OCI-LY7 (cell line): ENCODE measurements around the gene GLI3. TPM values are rescaled to one million over a fixed set of nuclear protein-coding genes. Genes with fewer than 3 reads are reported as not detected.

Experiments
- BruUV-seq: library from RNA; stranded (reverse); fragments of 400-500 nt; replicated peaks from 2 replicates; lab custom pipeline; 2021; lab: Mats Ljungman, UMichigan
- CTCF ChIA-PET: fragments of 300-600 bp; sonication (Branson Sonifier 250); formaldehyde crosslinking; loops from one replicate; lab custom pipeline; 2022; ENCODE audit warnings: antibody characterized with exemption; ENCODE audit not compliant: unreplicated experiment; lab: Charles Lee
- POLR2A ChIA-PET: fragments of 300-600 bp; sonication (Branson Sonifier 250); formaldehyde crosslinking; loops from one replicate; lab custom pipeline; 2022; ENCODE audit warnings: antibody characterized with exemption; lab: Charles Lee
- DNase-seq: peaks from one replicate; pipeline ENCODE4 v3.0.0-alpha.2; 2015; ENCODE audit warnings: low spot score
- H2AFZ ChIP-seq: fragments of 200-600 bp; sonication (generic), shearing (Covaris generic); 2 replicates; pipeline ENCODE4 v1.6.1; 2014; ENCODE audit warnings: mild to moderate bottlenecking, antibody characterized with exemption, low read length, moderate library complexity
- H3K27ac ChIP-seq: fragments of 200-600 bp; sonication (generic); 2 replicates; pipeline ENCODE4 v1.5.1; 2014; ENCODE audit warnings: mixed run types, low read depth, mild to moderate bottlenecking, moderate library complexity, low read length, inconsistent platforms; ENCODE audit not compliant: poor library complexity, severe bottlenecking
- H3K36me3 ChIP-seq: fragments of 200-600 bp; sonication (generic); 2 replicates; pipeline ENCODE4 v1.6.1; 2014; ENCODE audit warnings: mild to moderate bottlenecking, antibody characterized with exemption, low read length, moderate library complexity, mixed read lengths; ENCODE audit not compliant: insufficient read depth
- H3K4me1 ChIP-seq: fragments of 200-600 bp; sonication (generic); 2 replicates; pipeline ENCODE4 v1.5.1; 2014; ENCODE audit warnings: mild to moderate bottlenecking, low read length; ENCODE audit not compliant: insufficient read depth, poor library complexity, severe bottlenecking
- H3K4me2 ChIP-seq: fragments of 200-600 bp; sonication (generic); 2 replicates; pipeline ENCODE4 v1.6.1; 2014; ENCODE audit warnings: mild to moderate bottlenecking, low read length
- H3K4me3 ChIP-seq: fragments of 200-600 bp; sonication (generic); 2 replicates; pipeline ENCODE4 v1.5.1; 2014; ENCODE audit warnings: mild to moderate bottlenecking, low read depth, low read length; ENCODE audit not compliant: poor library complexity, severe bottlenecking
- H3K79me2 ChIP-seq: fragments of 200-600 bp; sonication (generic); 2 replicates; pipeline ENCODE4 v1.6.1; 2016; ENCODE audit warnings: low read depth, mild to moderate bottlenecking, low read length, moderate library complexity, mixed read lengths; ENCODE audit not compliant: insufficient read depth
- H3K9me2 ChIP-seq: fragments of 200-600 bp; sonication (generic); 2 replicates; pipeline ENCODE4 v1.6.1; 2016; ENCODE audit warnings: mild to moderate bottlenecking, low read length, mixed read lengths; ENCODE audit not compliant: insufficient read depth
- H3K9me3 ChIP-seq: fragments of 200-600 bp; sonication (generic); 2 replicates; pipeline ENCODE4 v1.6.1; 2014; ENCODE audit warnings: mild to moderate bottlenecking, mixed run types, low read length, mixed read lengths
- H4K20me1 ChIP-seq: fragments of 200-600 bp; sonication (generic); 2 replicates; pipeline ENCODE4 v1.6.1; 2014; ENCODE audit warnings: mild to moderate bottlenecking, antibody characterized with exemption, low read length, moderate library complexity, mixed read lengths; ENCODE audit not compliant: insufficient read depth
- CTCF ChIP-seq: fragments of 200-600 bp; sonication (generic); conservative IDR thresholded peaks from 2 replicates; pipeline ENCODE4 v1.5.1; 2014; ENCODE audit warnings: mild to moderate bottlenecking, antibody characterized with exemption, low read length, moderate library complexity, mixed read lengths
- EZH2phosphoT487 ChIP-seq: fragments of 200-600 bp; sonication (generic); IDR thresholded peaks from 2 replicates; pipeline ENCODE4 v1.6.1; 2018; ENCODE audit warnings: low read depth, borderline replicate concordance, mild to moderate bottlenecking, mixed run types, antibody characterized with exemption, low read length, moderate library complexity, mixed read lengths
- intact Hi-C: fragments of 100-400 bp; cut with micrococcal nuclease; formaldehyde crosslinking; loops from one replicate; pipeline ENCODE4 v1.10.0; 2022; ENCODE audit not compliant: unreplicated experiment
- total RNA-seq, 2 experiments: library from RNA; depleted of rRNA in 1 of 2; stranded (reverse); fragments of >200 nt in 1 of 2; shearing (Covaris generic) in 1 of 2; gene quantifications; 2 replicates each; pipeline ENCODE4 v1.2.3, GENCODE V29; 2014 to 2022

Gene GLI3
- total RNA-seq, 2 experiments from 2014 or later: not detected

GRCh38 chr7:41931263-41931646 lies 305.8 kb downstream of the GLI3 start:
- H3K27ac ChIP-seq: no peak overlapping the region
- H3K9me2 ChIP-seq: no peaks in the 10 kb centered on the region
- CTCF ChIA-PET: no interaction called here
- H4K20me1 ChIP-seq: no peaks in the 10 kb centered on the region
- no peak for TF ChIP-seq CTCF
- TF ChIP-seq EZH2phosphoT487: no peak
- H2AFZ ChIP-seq: no peak overlapping the region
- H3K4me1 ChIP-seq: no peaks in the 10 kb centered on the region
- H3K4me2 ChIP-seq: no peak overlapping the region
- POLR2A ChIA-PET: no interaction called here
- H3K36me3 ChIP-seq: no peaks in the 10 kb centered on the region
- no peak for DNase-seq
- H3K79me2 ChIP-seq: no peaks in the 10 kb centered on the region
- no TSS peak for BruUV-seq
- no peak overlapping the region for H3K4me3 ChIP-seq
- H3K9me3 ChIP-seq: no peaks in the 10 kb centered on the region
- intact Hi-C loops: no loop called here

GRCh38 chr7:41930538-41931262 lies 306.3 kb downstream of the GLI3 start:
- no peak for DNase-seq
- BruUV-seq: no TSS peak
- Histone ChIP-seq H2AFZ (no peak overlapping the region), H3K4me3 (no peak overlapping the region), H3K36me3 (no peaks in the 10 kb centered on the region), H3K27ac (no peak overlapping the region), H3K9me2 (no peaks in the 10 kb centered on the region), H3K9me3 (no peaks in the 10 kb centered on the region), H3K4me2 (no peak overlapping the region), H3K79me2 (no peaks in the 10 kb centered on the region), H4K20me1 (no peaks in the 10 kb centered on the region), H3K4me1 (no peaks in the 10 kb centered on the region)
- ChIA-PET POLR2A (no interaction called here), CTCF (no interaction called here)
- TF ChIP-seq CTCF (no peak), EZH2phosphoT487 (no peak)
- intact Hi-C loops: no loop called here

GRCh38 chr7:41928781-41929180 lies 308.2 kb downstream of the GLI3 start:
- no peak for TF ChIP-seq EZH2phosphoT487
- TF ChIP-seq CTCF: no peak
- H4K20me1 ChIP-seq: no peaks in the 10 kb centered on the region
- H2AFZ ChIP-seq: no peak overlapping the region
- H3K4me3 ChIP-seq: no peak overlapping the region
- H3K4me1 ChIP-seq: no peaks in the 10 kb centered on the region
- BruUV-seq: no TSS peak
- intact Hi-C loops: no loop called here
- no peak overlapping the region for H3K27ac ChIP-seq
- ChIA-PET CTCF (no interaction called here), POLR2A (no interaction called here)
- no peaks in the 10 kb centered on the region for H3K79me2 ChIP-seq
- no peaks in the 10 kb centered on the region for H3K9me3 ChIP-seq
- H3K4me2 ChIP-seq: no peak overlapping the region
- no peak for DNase-seq
- no peaks in the 10 kb centered on the region for H3K36me3 ChIP-seq
- no peaks in the 10 kb centered on the region for H3K9me2 ChIP-seq
